Gastroesophageal sphincter (tissue), 3 donors: ENCODE data around the gene LACRT.

Source experiments
- POLR2A ChIP-seq, 2 donors: fragments of 450-650 bp; IDR thresholded peaks; one replicate each; pipeline ENCODE4 v1.6.1; 2017; ENCODE audit warnings: antibody characterized with exemption in 2 of 2, mild to moderate bottlenecking in 2 of 2, moderate library complexity in 1 of 2
- TF ChIP-seq, protein P1 (sequence below), 4 experiments: fragments of 200-600 bp in 2 of 4; fragments of 450-650 bp in 2 of 4; sonication (generic) in 1 of 4; IDR thresholded peaks; one replicate each; pipeline ENCODE4 v1.5.1; 2017 to 2019; ENCODE audit warnings: antibody characterized with exemption in 4 of 4, mild to moderate bottlenecking in 2 of 4, moderate library complexity in 2 of 4

DNA sequence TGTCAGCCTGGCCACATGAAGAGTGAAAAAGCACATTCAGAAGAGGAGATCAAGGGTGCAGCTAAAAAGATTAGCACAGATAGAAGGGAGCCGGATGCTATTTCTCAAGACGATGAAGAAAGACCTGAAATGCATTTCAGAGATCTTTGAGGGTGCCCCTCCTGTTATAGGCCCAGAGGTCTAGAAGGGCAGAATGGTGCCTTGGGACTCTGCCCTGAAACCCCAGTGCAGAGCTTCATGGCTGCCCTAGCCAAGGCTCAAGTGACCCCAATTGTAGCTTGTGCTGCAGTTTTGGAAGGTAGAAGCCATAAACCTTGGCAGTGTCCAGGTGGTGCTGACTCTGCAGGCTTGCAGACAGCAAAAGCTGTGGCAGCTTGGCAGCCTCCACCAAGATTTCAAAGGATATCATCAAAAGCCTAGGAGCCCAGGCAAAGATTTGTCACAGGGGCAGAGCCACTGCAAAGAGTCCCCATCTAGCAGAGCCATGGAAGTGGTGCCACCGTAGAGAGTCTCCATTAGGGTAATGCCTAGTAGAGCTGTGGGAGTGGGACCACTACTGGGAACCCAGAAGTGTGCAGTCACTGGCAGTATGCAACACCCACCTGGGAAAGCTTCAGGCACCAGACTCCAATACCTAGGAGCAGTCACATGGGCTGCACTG, 6.4 kb downstream of the LACRT start:
- no peak for TF ChIP-seq POLR2A (IDR thresholded peaks at IDR 0.05)
- TF ChIP-seq, protein P1, sequence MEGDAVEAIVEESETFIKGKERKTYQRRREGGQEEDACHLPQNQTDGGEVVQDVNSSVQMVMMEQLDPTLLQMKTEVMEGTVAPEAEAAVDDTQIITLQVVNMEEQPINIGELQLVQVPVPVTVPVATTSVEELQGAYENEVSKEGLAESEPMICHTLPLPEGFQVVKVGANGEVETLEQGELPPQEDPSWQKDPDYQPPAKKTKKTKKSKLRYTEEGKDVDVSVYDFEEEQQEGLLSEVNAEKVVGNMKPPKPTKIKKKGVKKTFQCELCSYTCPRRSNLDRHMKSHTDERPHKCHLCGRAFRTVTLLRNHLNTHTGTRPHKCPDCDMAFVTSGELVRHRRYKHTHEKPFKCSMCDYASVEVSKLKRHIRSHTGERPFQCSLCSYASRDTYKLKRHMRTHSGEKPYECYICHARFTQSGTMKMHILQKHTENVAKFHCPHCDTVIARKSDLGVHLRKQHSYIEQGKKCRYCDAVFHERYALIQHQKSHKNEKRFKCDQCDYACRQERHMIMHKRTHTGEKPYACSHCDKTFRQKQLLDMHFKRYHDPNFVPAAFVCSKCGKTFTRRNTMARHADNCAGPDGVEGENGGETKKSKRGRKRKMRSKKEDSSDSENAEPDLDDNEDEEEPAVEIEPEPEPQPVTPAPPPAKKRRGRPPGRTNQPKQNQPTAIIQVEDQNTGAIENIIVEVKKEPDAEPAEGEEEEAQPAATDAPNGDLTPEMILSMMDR (IDR thresholded peaks at IDR 0.05) = no peak
